PC-9 (cell line): ENCODE measurements around the gene AGBL3.

Experiments
- CTCF ChIP-seq: fragments of 200-600 bp; sonication (generic); conservative IDR thresholded peaks from 2 replicates; pipeline ENCODE4 v1.6.1; 2017; ENCODE audit warnings: mixed run types, antibody characterized with exemption, mild to moderate bottlenecking, moderate library complexity
- EZH2 ChIP-seq: fragments of 200-600 bp; sonication (generic); IDR thresholded peaks from 2 replicates; pipeline ENCODE4 v1.8.0; 2017; ENCODE audit warnings: antibody characterized with exemption, low read depth

DNA sequence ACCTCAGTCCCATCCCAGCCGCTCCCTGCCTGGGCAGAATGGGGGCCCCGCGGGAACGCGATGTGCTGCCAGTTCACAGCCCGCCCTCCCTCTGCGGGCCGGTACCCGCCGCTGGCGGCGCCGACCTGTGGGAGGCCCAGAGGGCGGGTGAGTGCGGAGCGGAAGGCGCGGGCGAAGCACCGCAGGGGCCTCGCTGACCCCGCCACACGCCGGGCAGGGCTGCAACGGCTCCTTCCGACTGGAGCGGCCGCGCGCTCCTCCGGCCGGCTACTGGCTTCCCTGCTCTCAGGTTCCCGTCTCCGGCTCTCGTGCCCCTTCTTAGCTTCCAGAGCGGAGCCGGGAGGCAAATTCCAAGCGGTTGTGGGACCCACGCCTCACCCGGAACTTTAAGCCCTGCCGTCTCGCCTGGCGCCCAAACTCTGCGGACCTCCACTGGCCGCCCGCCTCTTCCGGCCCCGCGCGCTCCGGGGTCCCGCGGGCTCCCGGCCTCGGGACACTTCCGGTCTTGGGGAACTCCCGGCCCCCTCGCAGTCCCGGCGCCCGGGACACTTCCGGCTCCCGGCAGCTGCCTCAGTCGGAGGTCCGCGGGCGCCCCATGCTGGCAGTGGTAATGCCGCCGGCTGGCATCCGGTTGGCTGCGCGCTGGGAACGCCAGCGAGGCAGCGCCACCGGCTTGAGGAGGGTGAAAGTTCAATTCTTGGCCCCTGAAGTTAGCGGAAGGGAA, 184.1 kb downstream of the AGBL3 start, which contains the start of gene CYREN:
- TF ChIP-seq EZH2 (no peak), CTCF (peak; percentile 73)
